Uterus (tissue), 4 donors: Measurements from ENCODE around the gene GGTLC1. TPM values are rescaled to one million over a fixed set of nuclear protein-coding genes. Genes with fewer than 3 reads are reported as not detected.

ENCODE experiments used
- DNase-seq, 2 donors: peaks; one replicate each; pipeline ENCODE4 v3.0.0-alpha.2; 2019 to 2020
- H3K27ac ChIP-seq, 2 donors: fragments of 200-600 bp; sonication (generic); 1 replicate in 1 of 2; 2 replicates in 1 of 2; pipeline ENCODE4 v1.5.1; 2016 to 2018
- H3K27me3 ChIP-seq, 2 donors: fragments of 200-600 bp; sonication (generic); one replicate each; pipeline ENCODE4 v1.5.1; 2018 to 2019; ENCODE audit warnings: control low read depth in 1 of 2
- H3K36me3 ChIP-seq, 2 donors: fragments of 200-600 bp; sonication (generic); one replicate each; pipeline ENCODE4 v1.5.1; 2019; ENCODE audit warnings: control low read depth in 1 of 2
- H3K4me1 ChIP-seq, 2 donors: fragments of 200-600 bp; sonication (generic); one replicate each; pipeline ENCODE4 v1.5.1; 2018 to 2019; ENCODE audit warnings: control low read depth in 1 of 2
- H3K4me3 ChIP-seq, 2 donors: fragments of 200-600 bp; sonication (generic); 1 replicate in 1 of 2; 2 replicates in 1 of 2; pipeline ENCODE4 v1.5.1; 2018 to 2019; ENCODE audit warnings: mild to moderate bottlenecking in 1 of 2
- H3K9me3 ChIP-seq, 2 donors: fragments of 200-600 bp; sonication (generic); one replicate each; pipeline ENCODE4 v1.5.1; 2019; ENCODE audit warnings: control low read depth in 1 of 2
- POLR2A ChIP-seq, 2 donors: fragments of 450-650 bp; IDR thresholded peaks; one replicate each; pipeline ENCODE4 v1.6.1; 2016; ENCODE audit warnings: antibody characterized with exemption in 2 of 2, mild to moderate bottlenecking in 1 of 2, moderate library complexity in 1 of 2
- intact Hi-C: fragments of 100-400 bp; cut with DNase I; formaldehyde crosslinking; loops from one replicate; pipeline ENCODE4 v1.15.1; 2023; ENCODE audit warnings: low total_unique reads
- total RNA-seq, 4 donors: library from RNA; depleted of rRNA in 3 of 4; stranded (reverse); fragments of >200 nt in 3 of 4; gene quantifications; one replicate each; pipeline versions ENCODE4 v1.1.0 to v1.2.4, GENCODE V29; 2014 to 2023
- TF ChIP-seq, protein P1 (sequence below), 4 experiments: fragments of 200-600 bp in 2 of 4; fragments of 450-650 bp in 2 of 4; sonication (generic) in 2 of 4; IDR thresholded peaks; one replicate each; pipeline ENCODE4 v1.5.1; 2016 to 2019; ENCODE audit warnings: antibody characterized with exemption in 4 of 4, mild to moderate bottlenecking in 2 of 4, moderate library complexity in 1 of 4
- donor health status: DM: yes; HTN: yes; CAD: no.

Gene GGTLC1
- total RNA-seq, 4 donors from 2014 or later, result not detected

DNA sequence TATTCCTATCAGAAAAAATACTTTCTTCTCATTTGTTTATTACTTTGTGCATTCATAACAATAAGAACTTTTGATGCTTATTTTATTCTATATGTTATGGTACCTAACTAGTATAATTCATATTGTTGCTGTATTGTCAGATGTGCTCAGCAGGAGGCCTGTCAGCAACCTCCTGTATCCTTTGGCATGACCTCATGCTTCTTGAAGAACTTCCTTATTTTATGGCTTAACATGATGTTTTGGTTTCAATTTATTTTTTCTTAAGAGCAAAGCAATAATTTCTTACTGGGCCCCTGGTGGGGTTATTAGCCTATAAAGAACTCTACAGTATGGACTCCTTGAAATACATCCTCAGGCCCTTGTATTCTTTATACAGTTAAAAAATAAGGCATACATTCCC lies 17.3 kb downstream of the GGTLC1 start:
- TF ChIP-seq, protein P1, sequence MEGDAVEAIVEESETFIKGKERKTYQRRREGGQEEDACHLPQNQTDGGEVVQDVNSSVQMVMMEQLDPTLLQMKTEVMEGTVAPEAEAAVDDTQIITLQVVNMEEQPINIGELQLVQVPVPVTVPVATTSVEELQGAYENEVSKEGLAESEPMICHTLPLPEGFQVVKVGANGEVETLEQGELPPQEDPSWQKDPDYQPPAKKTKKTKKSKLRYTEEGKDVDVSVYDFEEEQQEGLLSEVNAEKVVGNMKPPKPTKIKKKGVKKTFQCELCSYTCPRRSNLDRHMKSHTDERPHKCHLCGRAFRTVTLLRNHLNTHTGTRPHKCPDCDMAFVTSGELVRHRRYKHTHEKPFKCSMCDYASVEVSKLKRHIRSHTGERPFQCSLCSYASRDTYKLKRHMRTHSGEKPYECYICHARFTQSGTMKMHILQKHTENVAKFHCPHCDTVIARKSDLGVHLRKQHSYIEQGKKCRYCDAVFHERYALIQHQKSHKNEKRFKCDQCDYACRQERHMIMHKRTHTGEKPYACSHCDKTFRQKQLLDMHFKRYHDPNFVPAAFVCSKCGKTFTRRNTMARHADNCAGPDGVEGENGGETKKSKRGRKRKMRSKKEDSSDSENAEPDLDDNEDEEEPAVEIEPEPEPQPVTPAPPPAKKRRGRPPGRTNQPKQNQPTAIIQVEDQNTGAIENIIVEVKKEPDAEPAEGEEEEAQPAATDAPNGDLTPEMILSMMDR (IDR thresholded peaks at IDR 0.05), result no peak
- TF ChIP-seq POLR2A (IDR thresholded peaks at IDR 0.05), result no peak
- Histone ChIP-seq H3K27ac (no peak overlapping the region), H3K9me3 (no peaks in the 10 kb centered on the region), H3K4me3 (no peak overlapping the region), H3K27me3 (no peaks in the 10 kb centered on the region), H3K4me1 (no peaks in the 10 kb centered on the region), H3K36me3 (no peaks in the 10 kb centered on the region)
- intact Hi-C loops, result no loop called here
- no peak for DNase-seq

DNA sequence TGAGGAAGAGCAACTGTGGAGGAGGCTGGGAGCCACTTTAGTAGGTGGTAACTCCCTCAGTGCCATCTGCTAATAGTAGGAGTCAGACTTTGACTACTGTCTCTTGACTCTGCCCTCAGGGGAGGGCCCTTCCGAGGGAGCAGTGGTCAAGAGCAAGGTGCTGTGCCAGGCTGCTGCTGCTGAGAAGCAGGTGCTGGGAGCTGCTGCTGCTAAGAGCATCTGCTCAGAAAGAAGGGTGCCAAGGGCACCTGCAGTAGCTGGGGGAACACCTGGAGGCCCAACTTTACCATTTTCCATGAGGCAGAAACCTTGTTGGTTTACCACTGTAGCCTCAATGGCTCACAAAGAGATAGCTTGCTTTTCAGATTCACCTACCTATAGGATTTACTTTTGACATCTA lies 18.5 kb downstream of the GGTLC1 start:
- Histone ChIP-seq H3K36me3 (no peaks in the 10 kb centered on the region), H3K27ac (no peak overlapping the region), H3K9me3 (no peaks in the 10 kb centered on the region), H3K4me3 (no peak overlapping the region), H3K4me1 (no peaks in the 10 kb centered on the region), H3K27me3 (no peaks in the 10 kb centered on the region)
- no peak for TF ChIP-seq POLR2A (IDR thresholded peaks at IDR 0.05)
- TF ChIP-seq, protein P1 (IDR thresholded peaks at IDR 0.05), result no peak
- intact Hi-C loops, result no loop called here
- DNase-seq, result no peak

DNA sequence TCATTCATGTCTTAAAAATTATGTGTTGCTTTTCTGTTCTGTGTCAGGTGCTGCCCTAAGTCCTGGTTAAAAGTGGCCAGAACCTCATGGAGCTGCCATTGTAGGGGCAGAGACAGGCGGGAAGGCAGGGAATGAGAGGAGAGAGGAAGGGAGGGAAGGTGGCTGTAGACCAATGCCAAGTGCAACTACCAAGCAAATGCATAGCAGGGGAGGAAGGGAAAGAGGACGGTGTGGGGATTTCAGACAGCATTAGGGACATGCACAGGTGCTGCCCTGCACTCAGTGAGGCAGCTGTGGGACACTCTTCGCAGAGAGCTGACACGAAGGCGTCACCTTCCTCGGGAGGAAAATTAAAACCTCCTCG lies 21.0 kb downstream of the GGTLC1 start:
- TF ChIP-seq, protein P1 (IDR thresholded peaks at IDR 0.05), result no peak
- TF ChIP-seq POLR2A (IDR thresholded peaks at IDR 0.05), result no peak
- Histone ChIP-seq H3K27ac (no peak overlapping the region), H3K4me1 (no peaks in the 10 kb centered on the region), H3K36me3 (no peaks in the 10 kb centered on the region), H3K9me3 (no peaks in the 10 kb centered on the region), H3K4me3 (no peak overlapping the region), H3K27me3 (no peaks in the 10 kb centered on the region)
- intact Hi-C loops, result no loop called here
- no peak for DNase-seq

DNA sequence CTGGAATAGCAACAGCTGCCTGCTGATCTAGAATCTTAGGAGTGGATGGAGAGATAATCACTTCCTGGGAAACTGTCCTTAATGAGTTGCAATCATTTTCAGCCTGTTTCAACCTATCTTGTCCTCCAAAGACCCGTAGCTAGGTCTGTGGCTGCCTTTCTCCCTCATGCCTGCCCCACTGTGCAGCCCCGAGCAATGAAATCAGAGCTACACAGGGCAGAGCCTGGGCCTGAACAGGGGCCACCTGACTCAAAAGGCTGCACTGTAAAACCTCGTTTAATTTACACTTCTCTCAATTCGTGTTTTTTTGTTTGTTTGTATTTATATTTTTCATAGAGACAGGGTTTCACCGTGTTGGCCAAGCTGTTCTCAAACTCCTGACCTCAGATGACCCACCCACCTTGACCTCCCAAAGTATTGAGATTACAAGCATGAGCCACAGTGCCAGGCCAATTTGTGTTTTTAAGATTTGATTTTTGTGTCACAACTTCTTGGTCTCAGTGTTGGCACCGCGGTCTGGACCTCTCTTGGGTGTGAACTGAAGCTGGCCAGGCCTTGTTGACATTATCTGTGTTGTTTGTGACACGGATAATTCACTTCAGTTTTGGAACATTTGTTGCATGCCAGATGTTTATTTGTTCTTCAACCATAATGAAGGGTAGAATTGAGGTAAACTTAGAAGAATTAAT lies 21.5 kb downstream of the GGTLC1 start:
- Histone ChIP-seq H3K4me3 (no peak overlapping the region), H3K36me3 (no peaks in the 10 kb centered on the region), H3K27me3 (no peaks in the 10 kb centered on the region), H3K27ac (no peak overlapping the region), H3K9me3 (no peaks in the 10 kb centered on the region), H3K4me1 (no peaks in the 10 kb centered on the region)
- no peak for TF ChIP-seq POLR2A (IDR thresholded peaks at IDR 0.05)
- DNase-seq, result no peak
- intact Hi-C loops, result no loop called here

DNA sequence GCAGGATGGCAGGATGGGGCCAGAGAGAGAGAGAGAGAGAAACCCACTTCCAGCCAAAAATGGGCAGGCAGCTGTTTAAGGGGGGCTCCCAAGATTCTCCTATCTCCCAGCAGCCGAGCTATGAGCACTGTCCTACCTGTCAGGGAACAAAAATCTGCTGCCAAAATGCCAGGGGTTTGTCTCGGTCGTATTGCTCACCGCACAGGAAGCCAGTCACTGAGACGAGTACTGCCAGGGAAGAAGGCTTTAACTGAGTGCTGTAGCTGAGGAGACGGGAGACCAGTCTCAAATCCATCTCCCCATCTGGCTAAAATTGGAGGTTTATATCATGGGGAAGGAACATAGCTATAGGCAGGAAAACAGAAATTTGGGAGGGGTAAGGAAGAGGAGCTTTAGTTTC lies 22.3 kb downstream of the GGTLC1 start:
- no peaks in the 10 kb centered on the region for H3K9me3 ChIP-seq
- no peaks in the 10 kb centered on the region for H3K36me3 ChIP-seq
- H3K27ac ChIP-seq, result no peak overlapping the region
- no peak for TF ChIP-seq POLR2A (IDR thresholded peaks at IDR 0.05)
- TF ChIP-seq, protein P1 (IDR thresholded peaks at IDR 0.05), result no peak
- no peaks in the 10 kb centered on the region for H3K27me3 ChIP-seq
- intact Hi-C loops, result no loop called here
- H3K4me3 ChIP-seq, result no peak overlapping the region
- DNase-seq, result no peak
- H3K4me1 ChIP-seq, result no peaks in the 10 kb centered on the region

DNA sequence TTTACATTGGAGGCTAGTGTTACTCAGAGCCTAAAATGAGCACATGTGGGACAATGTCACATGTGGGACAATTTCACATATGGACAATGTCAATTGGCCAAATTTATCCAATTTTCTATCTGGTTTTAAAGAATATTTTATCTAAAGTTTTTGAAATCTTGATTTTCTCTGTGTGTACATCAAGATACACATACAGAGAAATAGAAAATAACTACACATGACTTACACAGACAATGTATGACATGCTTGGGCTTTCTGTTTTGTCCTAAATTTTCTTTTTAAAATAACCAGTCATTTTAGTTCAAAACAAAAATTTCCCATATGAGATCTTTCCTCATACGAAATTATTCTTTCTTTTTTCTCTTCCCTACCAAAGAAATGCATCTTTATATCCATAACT lies 24.6 kb downstream of the GGTLC1 start:
- Histone ChIP-seq H3K4me3 (no peak overlapping the region), H3K9me3 (no peaks in the 10 kb centered on the region), H3K27ac (no peak overlapping the region), H3K4me1 (no peaks in the 10 kb centered on the region), H3K27me3 (no peaks in the 10 kb centered on the region), H3K36me3 (no peaks in the 10 kb centered on the region)
- TF ChIP-seq, protein P1 (IDR thresholded peaks at IDR 0.05), result no peak
- TF ChIP-seq POLR2A (IDR thresholded peaks at IDR 0.05), result no peak
- intact Hi-C loops, result no loop called here
- no peak for DNase-seq
